Measurements from ENCODE around the gene AGBL1.

AGBL1 gene

GRCh38 chr15:86830304-86830703 lies 750.6 kb downstream of the AGBL1 start:
- no peak for DNase-seq (ENCODE audit: low spot score)

- DNase-seq (ENCODE audit: low spot score), result no peak
Measured at GRCh38 chr15:86833595-86833994, 753.9 kb downstream of the AGBL1 start.

- DNase-seq (ENCODE audit: low spot score), result no peak
Measured at GRCh38 chr15:86834115-86834863, 754.6 kb downstream of the AGBL1 start.

- DNase-seq (ENCODE audit: low spot score), result no peak
Measured at GRCh38 chr15:86837294-86838061, 757.8 kb downstream of the AGBL1 start.

- no peak for DNase-seq (ENCODE audit: low spot score)
Measured at GRCh38 chr15:86839502-86839901, 759.8 kb downstream of the AGBL1 start.

GRCh38 chr15:86840996-86841395 lies 761.3 kb downstream of the AGBL1 start:
- DNase-seq (ENCODE audit: low spot score), result no peak

- DNase-seq (ENCODE audit: low spot score), result no peak
Measured at GRCh38 chr15:86842199-86842598, 762.5 kb downstream of the AGBL1 start.

- no peak for DNase-seq (ENCODE audit: low spot score)
Measured at GRCh38 chr15:86846036-86846435, 766.4 kb downstream of the AGBL1 start.

- no peak for DNase-seq (ENCODE audit: low spot score)
Measured at GRCh38 chr15:86849136-86849535, 769.5 kb downstream of the AGBL1 start.

GRCh38 chr15:86849558-86850285 lies 770.1 kb downstream of the AGBL1 start:
- no peak for DNase-seq (ENCODE audit: low spot score)

- no peak for DNase-seq (ENCODE audit: low spot score)
Measured at GRCh38 chr15:86850939-86851338, 771.3 kb downstream of the AGBL1 start.

- no peak for DNase-seq (ENCODE audit: low spot score)
Measured at GRCh38 chr15:86852741-86853140, 773.1 kb downstream of the AGBL1 start.

- no peak for DNase-seq (ENCODE audit: low spot score)
Measured at GRCh38 chr15:86854176-86854575, 774.5 kb downstream of the AGBL1 start.

GRCh38 chr15:86855307-86856291 lies 775.9 kb downstream of the AGBL1 start:
- DNase-seq (ENCODE audit: low spot score), result no peak

- no peak for DNase-seq (ENCODE audit: low spot score)
Measured at GRCh38 chr15:86857701-86858100, 778.0 kb downstream of the AGBL1 start.

GRCh38 chr15:86863226-86863915 lies 783.7 kb downstream of the AGBL1 start:
- no peak for DNase-seq (ENCODE audit: low spot score)

GRCh38 chr15:86865920-86866319 lies 786.2 kb downstream of the AGBL1 start:
- DNase-seq (ENCODE audit: low spot score), result no peak

- no peak for DNase-seq (ENCODE audit: low spot score)
Measured at GRCh38 chr15:86870846-86871245, 791.2 kb downstream of the AGBL1 start.

- DNase-seq (ENCODE audit: low spot score), result no peak
Measured at GRCh38 chr15:86871964-86872363, 792.3 kb downstream of the AGBL1 start.

GRCh38 chr15:86872782-86873181 lies 793.1 kb downstream of the AGBL1 start:
- DNase-seq (ENCODE audit: low spot score), result no peak

- no peak for DNase-seq (ENCODE audit: low spot score)
Measured at GRCh38 chr15:86875067-86875466, 795.4 kb downstream of the AGBL1 start.
